NOMO-1 treated with DMSO at 0.1 percent for 48 hours (cell line): ENCODE measurements around the gene ADAMTSL2.

Source experiments
- DNase-seq: peaks from one replicate; lab custom pipeline; 2025; ENCODE audit not compliant: unreplicated experiment; lab: John Stamatoyannopoulos, UW

Gene ADAMTSL2

DNA sequence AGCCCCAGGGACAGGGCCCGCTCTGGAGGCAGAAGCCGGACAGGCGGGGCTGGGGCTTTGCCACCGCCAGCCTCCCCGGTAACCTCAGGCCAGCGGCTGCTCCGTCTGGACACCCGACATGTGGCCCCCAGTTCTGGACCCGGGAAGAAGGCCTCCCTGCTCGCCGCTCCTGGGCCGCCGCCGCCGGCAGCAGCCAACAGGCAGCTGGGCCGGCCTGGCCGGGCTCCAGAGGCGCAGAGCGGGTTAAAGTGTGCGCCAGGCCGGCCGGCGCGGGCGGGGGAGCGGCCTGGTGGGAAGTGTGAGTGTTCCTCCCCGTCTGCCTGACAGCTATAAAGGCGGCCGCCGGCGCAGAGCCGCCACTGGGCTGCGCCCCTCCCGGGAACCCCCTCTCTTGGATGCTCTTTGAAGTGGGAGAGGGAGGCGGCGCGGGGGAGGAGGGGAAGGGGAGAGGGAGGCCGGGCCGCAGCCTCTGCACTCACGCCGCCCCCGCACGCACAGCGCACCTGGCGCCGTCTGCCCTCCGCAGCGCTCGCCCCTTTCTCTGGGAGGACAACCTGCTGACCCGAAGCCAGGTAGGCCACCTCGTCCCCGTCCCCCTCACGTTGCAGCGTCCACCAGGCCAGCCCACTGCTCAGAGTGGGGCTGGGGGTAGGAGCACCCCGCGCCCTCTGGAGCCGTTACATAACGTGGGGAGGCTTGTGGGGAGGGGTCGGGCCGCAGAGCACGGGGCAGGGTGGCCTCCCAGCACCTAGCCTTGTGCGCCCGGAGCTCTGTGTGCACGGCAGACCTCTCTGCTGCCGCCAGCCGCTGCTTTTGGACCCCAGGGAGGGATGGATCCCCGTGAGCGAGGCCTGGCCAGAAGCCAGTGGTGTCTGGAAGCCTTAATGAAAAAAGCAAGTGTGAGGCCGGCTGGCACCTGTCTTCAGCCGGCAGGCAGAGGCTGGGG is at the start of gene ADAMTSL2:
TSS of gene ADAMTSL2 (plus strand) at position 359 of the 946 bp plus-strand sequence. CDS start 2,009 bp downstream, outside the sequence.
- DNase-seq, result no peak

DNA sequence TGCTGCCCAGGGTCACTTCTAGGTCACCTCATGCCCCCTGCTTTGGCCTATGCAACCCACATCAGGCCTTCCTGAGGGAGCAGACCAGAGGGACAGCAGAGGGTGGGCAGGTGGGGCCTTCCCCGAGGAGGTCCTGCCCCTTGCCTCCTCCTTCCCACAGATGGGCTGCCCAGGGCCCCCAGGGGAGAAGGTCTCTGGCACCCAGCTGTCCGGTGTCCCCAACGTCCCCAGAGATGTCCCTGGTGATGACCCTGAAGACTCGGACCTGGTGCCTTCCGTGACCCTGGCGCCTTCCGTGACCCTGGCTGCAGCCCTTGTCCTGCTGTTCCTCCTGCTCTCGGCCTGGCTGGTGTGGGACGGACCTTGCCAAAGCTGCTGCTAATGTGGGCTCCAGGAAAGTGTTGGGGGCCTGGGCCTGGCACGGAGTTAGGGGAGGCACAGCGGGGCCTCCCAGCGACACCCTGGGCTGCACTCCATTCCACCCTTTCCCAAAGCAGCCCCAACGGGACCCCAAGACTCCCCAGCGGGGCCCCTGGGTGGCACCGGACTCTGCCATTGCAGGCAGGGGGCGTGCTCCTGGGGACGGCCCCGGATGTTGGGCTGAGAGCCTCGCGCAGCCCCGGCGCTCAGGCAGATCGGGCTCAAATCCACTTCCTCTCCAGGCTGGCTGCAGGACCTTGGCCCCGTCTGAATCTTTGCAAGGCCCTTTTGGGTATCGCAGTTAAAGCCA is 48.8 kb upstream of the ADAMTSL2 start:
- DNase-seq, result peak; percentile 64

DNA sequence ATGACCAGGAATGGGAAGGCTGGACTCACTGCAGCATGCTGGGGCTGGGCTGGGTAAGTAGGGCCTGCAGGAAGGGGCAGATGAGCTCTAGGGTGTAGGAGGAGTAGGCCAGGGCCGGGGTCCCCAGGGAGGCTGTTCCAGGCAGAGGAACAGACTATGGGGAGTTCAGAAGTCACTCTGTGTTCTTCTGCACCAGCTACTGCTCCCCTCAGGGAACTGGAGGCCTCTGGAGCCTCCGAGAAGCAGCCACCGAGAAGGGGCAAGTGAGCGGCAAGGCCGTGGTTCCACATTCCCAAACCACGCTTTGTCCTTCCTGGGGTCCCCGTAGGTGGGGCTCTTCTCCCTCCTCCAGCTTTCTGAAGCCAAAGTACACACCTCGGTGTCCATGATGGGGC is 47.2 kb upstream of the ADAMTSL2 start:
- DNase-seq, result no peak

DNA sequence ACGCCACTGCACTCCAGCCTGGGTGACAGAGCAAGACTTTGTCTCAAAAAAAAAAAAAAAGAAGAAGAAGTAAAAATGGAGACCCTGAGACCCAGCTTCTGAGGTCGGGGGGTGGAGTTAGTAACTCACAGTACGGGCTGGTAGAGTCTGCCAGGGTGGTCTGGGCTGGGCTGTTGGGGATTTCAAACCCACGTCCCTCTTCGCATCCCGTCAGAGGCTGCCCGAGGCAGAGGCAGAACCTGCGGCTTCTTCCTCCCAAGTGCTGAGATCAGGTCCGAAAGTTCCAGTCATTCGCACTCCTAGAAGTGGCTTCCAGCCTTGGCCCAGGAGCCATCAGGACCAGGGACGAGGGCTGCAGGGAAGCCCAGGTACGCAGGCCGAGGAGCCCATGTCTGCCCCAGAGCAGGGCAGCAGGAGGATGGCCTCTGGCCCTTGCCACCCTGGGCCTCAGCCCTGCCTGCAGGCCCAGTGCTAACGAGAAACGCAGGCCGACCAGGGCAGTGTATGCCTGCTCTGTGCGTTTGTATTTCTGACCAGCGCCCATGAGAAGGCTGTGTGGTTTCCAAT is 45.7 kb upstream of the ADAMTSL2 start:
- DNase-seq, result no peak

DNA sequence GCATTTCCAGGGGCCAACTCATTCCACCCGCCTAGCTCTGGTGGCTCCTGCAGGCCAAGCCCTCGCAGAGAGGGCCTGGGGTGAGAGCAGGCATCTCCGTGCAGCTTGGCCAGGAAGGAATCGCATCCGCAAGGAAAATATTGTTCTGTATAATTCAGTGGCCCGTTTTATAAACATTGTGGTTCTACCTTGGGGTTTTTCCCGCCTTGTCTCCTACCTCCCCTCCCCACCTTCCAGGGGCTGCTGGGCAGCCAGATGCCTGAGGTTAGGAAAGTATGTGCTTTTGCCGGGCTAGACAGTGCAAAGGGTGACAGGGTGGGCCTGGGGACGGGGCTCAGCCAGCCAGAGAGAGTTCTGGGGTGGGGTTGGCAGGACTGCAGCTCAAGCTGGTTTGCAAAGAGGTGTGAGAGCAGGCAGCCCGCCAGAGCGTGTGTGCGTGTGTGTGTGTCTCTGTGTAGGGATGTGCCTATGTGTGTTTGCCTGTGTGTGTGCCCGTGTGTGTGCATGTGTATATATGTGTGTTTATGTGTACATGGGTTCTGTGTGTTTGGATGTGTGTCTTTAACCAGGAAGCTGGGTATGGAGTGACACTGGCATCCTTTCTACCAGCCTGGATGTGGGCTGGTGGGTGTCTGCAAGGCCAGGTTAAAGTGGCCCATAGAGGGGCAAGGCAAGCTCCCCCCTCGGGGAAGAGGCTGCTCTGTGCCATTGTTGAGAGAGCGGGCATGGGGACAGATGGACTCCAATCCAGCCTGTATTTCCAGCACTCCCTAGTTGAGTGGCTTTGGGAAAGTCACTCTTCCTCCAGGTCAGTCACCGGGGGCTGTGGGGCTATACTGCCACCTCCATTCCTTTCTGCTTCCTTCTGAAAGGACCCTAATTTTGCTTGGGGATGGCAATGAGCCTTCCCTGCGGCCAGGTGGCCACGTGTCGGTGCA is 45.0 kb upstream of the ADAMTSL2 start:
- no peak for DNase-seq

DNA sequence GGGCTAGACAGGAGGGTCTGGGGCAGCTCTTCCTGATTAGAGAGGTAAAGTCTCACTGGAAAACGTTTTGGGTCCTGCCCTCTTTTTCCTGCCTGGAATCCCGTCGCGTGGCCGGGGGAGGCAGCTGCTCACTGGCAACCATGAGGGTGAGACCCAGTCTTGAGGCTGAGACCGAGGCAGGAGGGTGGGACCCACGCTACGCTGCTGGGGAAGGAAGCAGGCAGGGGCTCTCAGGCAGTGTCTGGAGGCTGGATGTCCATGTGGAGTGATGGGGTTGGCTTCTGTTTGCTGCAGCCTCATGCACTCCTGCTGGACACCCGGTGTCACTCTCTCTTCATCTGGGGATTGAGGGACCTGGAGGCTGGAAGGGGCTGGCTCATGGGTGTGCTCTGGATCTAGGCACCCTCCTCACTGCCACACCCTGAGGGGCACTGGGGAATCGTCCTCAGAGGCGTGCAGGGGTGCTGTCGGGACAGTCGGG is 44.3 kb upstream of the ADAMTSL2 start:
- DNase-seq, result no peak

DNA sequence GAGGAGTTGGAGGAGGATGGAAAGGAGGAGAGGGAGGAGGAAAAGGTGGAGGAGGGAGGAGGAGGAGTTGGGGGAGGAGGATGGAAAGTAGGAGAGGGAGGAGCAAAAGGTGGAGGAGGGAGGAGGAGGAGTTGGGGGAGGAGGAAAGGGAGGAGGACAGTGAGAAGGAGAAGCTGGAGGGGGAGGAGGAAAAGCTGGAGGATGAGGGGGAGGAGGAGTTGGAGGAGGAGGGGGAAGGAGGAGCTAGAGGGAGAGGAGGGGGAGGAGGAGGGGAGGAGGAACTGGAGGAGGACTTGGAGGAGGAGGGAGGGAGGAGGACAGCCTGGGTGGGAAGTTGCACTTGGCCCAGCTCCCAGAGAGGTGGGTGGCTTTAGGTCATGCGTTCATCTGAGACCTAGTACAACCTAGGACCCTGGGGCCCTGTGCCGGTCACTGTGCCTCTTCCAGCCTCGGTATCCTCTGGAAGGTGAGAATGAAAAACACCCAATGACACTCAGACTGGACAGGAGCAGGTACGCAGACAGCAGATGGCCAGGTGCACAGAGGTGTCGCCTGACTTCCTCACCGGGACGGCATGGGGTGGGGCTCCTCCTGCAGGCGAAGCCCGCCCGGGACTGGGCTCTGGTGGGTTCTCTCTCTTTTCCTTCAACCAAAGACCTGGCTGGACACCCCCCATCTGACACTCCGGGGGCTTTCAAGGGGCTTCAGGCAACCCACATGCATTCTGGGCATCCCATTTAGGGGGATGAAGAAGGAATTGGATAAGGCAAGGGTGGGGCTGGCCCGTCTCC is 43.4 kb upstream of the ADAMTSL2 start:
- no peak for DNase-seq

DNA sequence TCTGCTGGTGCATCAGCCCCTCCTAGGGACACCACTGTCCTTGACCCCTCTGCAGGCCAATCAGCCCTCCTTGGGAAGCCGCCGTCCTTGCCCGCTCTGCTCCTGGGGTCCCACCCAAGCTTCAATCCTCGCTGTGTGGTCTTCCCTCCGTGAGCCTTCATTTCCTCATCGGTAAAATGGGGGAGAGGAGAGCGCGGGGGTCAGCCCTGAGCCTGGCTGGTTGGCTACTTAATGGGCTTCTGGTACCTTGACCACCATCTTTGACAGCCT is 42.9 kb upstream of the ADAMTSL2 start:
- no peak for DNase-seq

DNA sequence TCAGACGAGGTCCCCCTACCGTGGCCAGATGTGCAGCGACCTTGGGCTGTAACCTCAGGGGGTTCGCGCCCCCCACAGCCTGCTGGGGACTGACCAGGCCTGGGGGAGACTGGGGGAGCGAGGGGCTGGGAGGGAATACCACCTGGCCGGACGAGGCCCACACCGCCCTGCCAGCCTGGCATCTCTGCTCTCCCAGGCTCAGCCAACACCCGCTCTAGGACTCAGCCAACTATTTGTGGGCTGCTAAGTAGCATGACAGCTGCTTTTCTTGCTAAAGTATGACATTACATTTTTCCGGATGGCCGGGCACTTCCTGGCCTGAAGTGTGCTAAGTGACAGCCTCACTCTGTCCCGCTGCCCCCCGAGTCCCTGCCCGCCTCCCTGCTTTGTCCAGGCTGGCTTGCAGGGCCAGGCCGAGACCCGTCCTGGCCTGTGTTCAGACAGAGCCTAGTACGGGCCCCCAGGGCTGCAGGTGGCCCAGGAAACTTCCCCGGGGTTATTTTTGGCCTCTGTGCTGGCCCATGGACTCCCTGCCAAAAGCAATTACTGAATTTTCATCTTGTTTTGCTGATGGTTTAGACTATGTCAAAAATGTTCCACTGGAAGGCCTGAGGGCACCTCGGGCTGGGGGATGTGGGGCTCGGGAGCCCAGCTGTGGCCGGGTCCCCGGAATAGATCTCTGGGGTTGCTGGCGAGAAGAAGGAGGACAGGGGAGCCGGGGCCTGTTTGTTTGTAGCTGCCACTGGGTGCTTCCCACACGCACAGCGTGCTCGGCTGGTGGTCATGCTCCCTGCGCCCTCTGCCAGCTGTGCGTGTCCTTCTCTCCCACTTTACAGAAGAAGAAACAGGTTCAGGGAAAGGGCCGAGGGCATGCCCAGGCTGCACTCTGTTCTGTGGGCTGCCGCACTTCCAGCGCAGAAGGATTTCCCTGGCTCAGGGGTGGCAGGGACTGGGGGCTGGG is 42.2 kb upstream of the ADAMTSL2 start:
- no peak for DNase-seq

DNA sequence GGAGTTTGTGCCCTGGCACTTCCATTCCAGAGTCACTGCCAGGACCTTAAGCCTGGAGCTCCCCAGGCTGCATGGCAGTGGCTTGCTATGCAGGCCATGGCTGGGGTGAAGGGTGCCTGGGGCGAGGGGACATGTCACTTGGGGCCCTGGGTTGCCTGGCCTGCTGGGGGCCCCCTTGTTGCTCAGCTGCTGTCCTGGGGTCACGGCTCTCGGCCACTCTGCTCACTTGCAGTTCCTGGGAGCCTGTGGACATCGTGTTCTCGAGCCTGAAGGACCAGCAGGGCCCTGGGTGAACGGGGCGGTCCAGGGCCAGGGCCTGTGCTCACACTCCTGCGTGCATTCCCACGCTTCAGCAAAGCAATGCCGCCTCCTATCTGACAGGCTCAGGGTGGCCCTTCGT is 41.1 kb upstream of the ADAMTSL2 start:
- no peak for DNase-seq

DNA sequence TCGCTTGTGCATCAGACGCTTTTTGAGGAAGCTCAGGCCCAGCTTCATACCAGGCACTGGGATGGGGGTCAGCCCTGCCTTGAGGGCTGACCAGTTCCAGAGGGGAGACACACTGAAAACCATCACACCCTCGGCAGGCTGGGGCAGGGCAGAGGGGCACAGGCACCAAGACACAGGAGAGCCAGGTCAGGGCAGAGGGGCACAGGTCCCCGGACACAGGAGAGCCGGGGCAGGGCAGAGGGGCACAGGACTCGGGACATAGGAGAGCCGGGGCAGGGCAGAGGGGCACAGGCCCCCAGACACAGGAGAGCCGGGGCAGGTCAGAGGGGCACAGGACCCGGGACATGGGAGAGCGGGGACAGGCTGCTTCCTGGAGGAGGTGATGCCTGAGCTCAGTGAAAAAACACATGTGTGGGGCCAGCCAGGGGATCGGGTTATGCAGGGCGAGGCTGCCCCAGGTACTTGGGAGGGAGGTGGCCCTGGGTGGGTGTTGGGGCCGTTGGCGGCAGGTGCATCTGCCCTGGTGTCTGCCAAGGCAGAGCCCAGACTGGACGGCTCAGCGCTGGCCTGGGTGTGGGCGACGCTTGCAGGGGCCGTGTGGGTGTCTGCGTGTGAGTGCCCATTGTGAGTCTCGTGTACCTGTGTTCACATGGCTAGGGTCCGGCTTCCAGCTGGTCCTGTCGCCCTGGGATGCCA is 40.5 kb upstream of the ADAMTSL2 start:
- no peak for DNase-seq

DNA sequence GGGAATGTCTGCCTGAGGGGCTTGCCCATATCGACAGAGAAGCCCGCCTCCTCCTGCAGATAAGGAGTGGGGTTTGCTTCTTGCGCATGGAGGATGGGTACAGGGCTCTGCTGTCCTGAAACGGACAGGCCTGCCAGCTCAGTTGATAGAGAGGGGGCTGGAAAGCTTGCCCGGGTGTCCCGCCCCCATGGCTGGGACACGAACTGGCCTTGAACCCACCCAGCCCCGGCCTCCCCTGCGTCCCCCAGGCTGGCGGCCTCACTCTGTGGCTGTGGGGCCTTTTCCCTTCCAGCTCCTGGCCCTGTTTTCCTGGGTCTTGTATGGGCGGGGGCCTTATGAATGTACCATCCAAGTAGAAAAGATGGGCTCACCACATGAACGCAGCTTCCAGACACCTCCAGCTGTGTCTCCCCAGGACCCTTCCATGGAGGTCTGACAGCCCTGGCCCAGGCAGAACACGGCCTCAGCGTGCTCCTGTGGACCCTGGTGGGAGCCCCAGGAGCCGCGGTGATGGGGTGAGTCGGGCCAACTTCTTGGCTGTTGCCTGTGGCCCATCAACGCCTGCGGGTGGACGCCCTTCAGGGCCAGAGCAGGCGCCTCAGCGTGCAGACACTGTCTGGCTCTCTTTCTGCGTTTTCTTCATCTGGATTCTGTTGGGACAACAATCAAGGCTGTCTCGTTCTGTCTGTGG is 39.7 kb upstream of the ADAMTSL2 start:
- DNase-seq, result no peak

DNA sequence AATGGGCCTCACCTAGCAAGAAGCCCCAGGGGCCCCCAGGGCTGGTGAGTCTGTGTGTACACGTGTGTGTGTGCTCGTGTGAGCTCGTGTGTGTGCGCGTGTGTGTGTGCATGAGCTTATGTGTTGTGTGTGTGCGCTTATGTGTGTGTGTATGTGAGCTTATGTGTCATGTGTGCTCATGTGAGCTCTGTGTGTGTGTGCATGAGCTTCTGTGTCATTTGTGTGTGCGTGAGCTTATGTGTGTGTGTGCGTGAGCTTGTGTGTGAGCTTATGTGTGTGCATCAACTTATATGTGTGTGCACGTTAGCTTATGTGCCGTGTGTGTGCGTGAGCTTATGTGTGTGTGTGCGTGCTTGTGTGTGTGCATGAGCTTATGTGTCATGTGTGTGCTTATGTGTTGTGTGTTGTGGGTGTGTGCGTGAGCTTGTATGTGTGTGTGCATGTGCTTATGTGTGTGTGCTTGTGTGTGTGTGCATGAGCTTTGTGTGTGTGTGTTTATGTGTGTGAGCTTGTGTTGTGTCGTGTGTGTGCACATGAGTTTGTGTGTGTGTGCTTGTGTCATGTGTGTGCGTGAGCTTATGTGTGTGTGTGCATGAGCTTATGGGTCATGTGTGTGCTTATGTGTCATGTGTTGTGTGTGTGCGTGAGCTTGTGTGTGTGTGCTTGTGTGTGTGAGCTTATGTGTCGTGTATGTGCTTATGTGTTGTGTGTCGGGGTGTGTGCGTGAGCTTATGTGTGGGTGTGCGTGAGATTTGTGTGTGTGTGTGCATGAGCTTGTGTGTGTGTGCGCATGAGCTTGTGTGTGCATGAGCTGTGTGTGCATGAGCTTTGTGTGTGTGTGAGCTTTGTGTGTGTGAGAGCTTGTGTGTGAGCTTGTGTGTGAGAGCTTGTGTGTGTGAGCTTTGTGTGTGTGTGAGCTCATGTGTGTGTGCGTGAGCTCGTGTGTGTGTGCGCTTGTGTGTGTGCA is 38.9 kb upstream of the ADAMTSL2 start:
- DNase-seq, result no peak

DNA sequence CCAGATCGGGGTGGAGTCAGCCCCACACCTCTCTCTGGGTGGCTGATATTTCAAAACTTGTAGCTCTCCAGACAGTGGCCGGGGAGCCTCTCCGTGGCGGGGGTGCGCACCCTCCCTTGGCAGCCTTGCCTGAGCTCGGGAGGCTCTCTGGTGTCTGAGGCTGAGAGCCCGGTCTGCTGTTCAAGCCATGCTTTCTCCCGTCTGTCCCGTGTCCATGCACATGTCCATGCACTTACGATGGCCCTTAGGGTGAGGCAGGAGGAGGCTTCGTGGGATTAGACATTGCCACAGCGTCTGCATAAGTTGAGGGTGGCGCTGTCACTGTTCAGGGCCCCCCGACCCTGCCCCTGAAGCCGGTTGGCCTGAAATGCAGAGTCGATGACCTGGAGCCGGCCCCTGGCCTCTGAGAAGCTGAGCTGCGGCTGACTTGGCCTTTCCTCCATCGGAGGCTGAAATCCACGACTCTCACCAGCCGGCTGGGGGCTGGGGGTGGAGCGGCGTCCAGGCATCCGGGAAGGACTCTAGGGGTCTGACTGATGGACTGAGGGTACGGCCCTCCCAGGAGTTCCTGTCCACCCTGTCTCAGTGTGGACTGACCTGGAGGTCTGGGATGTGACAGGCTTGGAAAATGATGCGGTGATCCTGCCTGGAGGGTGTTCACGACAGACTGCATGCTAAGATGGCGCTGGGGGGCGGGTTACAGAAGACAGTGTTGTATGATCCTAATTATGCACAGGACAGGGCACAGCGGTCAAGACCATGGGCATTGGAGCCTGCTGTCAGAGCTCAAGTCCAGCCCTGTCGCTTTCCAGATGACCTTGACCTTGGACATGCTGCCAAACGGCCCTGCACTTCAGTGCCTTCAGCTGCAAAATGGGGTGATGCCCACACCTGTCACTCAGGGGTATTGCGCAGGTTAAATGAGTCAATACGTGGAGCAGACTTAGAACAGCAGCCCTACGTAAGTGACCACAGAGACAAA is 37.4 kb upstream of the ADAMTSL2 start:
- DNase-seq, result no peak

DNA sequence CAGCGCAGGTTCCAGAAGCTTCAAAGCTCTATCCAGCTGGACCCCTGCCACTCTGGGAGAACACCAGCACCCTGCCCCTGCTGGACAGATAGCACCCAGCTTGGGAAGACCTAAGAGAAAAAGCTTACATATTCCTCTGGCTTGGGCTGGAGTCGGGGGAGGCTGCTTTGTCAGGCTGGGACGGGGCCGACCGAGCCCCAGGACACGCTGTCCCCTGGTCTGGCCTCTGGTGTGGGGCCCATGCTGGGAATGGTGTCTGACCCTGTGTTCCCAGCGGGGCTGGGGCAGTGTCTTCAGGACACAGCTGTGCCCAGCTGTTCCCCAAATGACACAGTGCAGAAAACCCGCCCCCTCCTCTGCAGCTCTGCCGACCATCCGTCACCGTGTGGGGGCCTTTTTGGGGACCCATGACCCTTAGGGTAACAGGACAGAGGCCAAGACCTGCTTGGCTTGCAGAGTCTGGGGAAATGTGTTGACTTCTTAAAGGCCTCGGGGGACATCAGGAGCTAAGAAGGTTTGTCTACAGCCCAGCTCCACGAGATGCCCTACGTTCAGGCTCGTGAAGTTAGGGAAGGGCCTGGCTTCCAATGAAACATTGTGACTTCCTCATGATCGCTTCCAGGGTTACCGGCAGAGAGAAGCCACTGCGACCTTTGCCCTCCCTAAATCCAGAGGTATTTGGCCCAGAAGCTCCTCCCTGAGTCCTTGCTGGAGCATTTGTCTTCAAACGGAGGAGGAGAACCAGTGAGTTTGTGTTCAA is 35.2 kb upstream of the ADAMTSL2 start:
- no peak for DNase-seq
